Activated effector memory CD4-positive, alpha-beta T cell treated with anti-CD3 and anti-CD28 coated beads, Interleukin-2, amount 50 U/mL, for 16 hours (primary cell): ENCODE data around the gene ACSM5.
"Not testable (repeated sequence)": the region's sequence is repeated elsewhere in the genome, so short reads cannot be mapped to it uniquely, and the experiment has no call there.

Experiments used
- DNase-seq: peaks from one replicate; pipeline ENCODE4 v3.0.0-alpha.2; 2020

ACSM5 gene

DNA sequence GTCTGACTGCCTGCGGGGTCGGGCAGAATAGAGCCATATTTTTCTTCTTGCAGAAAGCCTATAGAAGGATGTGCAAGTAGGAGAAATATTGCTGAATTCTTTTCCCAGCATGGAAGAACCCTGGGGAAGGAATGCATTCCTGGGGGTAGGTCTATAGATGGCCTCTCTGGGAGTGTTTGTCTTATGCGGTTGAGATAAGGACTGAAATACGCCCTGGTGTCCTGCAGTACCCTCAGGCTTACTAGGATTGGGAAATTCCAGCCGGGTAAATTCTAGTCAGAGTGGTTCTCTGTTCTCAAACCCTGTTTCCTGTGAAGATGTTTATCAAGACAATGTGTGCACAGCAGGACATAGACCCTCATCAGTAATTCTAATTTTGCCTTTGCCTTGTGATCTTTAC, 44.3 kb downstream of the ACSM5 start:
- not testable (repeated sequence) for DNase-seq

- DNase-seq: not testable (repeated sequence)
Measured at GRCh38 chr16:20459227-20459626, 49.9 kb downstream of the ACSM5 start.

DNA sequence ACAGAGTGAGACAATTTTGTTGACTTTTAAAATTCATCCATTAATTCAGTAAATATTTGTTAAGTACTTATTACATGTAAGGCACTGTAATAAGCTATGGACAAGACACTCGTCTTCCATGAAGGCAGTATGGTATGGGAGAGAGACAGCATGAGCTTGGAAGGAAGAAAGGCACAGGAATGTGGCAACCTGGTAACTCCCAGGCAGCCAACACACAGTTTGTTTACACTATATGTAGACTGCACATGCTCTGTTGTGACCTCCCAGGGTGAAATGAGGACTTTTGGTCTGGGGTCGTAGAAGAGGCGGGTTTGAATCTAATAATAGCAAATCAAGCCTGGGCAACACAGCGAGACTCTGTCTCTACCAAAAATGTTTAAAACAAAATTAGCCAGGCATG, 51.0 kb downstream of the ACSM5 start:
- DNase-seq: not testable (repeated sequence)

GRCh38 chr16:20468954-20469353, 59.6 kb downstream of the ACSM5 start:
- not testable (repeated sequence) for DNase-seq

DNA sequence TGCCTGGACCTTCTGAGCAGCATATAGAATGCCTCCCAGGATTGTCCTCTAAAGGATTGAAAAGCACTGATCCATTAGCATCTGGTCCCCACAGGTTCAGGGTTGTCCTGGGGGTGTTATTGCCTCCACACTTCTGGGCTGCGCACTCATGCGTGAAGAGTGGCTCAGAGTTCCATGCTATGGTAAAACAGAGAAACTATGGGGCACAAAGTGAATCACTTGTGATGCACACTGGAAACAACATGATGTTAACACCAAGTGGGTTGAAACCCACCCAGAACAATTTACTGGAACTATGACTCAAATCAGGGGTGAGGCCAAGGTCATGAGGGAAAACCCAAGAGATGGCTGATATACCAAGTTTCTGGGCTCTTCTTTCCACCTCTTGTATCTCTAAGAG, 60.6 kb downstream of the ACSM5 start:
- DNase-seq: not testable (repeated sequence)

- not testable (repeated sequence) for DNase-seq
Measured at GRCh38 chr16:20470732-20471131, 61.4 kb downstream of the ACSM5 start.

DNA sequence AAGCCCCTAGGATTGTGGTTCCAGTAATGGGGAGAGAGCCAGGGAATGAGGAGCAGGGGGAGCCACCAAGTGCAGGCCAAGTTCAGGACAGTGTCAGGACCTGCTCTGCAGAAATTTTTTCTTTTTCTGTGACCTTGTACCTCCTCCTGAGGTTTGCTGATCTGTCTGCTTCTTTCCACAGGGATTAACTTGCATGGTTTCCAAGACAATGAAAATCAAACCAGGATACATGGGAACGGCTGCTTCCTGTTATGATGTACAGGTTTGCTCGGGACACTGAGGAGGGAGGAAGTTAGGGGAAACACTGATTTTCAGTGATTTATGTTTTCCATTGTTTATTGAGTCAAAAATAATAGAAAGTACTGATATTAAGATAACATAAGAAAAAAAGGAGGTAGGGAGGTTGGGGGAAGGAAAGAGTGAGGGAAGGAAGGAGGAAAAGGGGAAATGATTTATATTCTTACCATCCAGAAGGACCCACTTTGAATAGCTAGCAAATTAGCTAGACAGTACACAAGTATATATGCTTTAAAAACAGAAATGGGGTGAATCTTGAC, 67.9 kb downstream of the ACSM5 start:
- DNase-seq: not testable (repeated sequence)

DNA sequence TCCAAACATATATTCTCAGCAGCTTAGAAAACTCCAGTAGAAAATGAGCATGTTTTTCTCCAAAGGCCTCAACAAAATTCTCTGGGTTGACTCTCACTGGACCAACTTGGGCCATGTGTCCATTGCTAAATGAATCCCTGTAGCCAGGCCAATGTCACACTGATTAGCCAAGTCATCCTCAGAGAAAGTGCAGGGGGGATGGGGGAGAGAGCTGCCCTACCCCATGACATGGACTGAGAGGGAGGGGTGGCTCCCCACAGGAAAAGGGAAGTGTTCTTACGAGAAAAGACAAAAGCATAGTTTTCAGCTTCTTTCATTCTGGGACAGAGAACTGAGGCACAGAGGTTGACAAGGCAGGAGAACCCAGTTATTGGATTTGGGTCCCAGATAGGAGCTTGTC, 74.7 kb downstream of the ACSM5 start:
- not testable (repeated sequence) for DNase-seq

DNA sequence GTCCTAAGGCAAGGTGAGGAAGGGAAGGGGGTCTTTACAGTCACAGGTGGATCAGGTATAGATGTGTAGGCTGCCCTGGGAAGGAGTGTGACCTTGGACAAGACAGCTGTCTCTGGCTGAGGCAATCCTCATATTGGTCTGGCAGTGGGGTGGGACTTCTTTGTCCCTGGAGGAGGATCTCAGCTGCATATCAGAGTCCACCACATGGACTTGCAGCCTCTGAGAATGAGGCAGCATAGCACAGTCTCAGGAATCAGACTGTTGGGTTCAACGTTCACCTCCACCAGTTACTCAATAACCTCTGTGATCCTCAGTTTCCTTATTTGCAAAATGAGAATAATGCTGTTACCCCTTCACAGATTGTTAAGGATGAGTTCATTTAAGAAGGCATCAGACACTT, 75.4 kb downstream of the ACSM5 start:
- no peak for DNase-seq

GRCh38 chr16:20485408-20485807, 76.1 kb downstream of the ACSM5 start:
- DNase-seq: no peak
